Gastrocnemius medialis (tissue), 4 donors: ENCODE data around the gene LACTBL1.

Source experiments
- POLR2A ChIP-seq, 2 donors: fragments of 450-650 bp; IDR thresholded peaks; one replicate each; pipeline ENCODE4 v1.6.1; 2017; ENCODE audit warnings: antibody characterized with exemption in 2 of 2, mild to moderate bottlenecking in 2 of 2, moderate library complexity in 2 of 2
- TF ChIP-seq, protein P1 (sequence below), 5 experiments: fragments of 450-650 bp in 3 of 5; fragments of 200-600 bp in 2 of 5; sonication (generic) in 2 of 5; IDR thresholded peaks in 4 of 5; conservative IDR thresholded peaks in 1 of 5; 1 replicate in 4 of 5; 2 replicates in 1 of 5; pipeline ENCODE4 v1.5.1; 2016 to 2019; ENCODE audit warnings: antibody characterized with exemption in 5 of 5, mild to moderate bottlenecking in 3 of 5, moderate library complexity in 3 of 5

DNA sequence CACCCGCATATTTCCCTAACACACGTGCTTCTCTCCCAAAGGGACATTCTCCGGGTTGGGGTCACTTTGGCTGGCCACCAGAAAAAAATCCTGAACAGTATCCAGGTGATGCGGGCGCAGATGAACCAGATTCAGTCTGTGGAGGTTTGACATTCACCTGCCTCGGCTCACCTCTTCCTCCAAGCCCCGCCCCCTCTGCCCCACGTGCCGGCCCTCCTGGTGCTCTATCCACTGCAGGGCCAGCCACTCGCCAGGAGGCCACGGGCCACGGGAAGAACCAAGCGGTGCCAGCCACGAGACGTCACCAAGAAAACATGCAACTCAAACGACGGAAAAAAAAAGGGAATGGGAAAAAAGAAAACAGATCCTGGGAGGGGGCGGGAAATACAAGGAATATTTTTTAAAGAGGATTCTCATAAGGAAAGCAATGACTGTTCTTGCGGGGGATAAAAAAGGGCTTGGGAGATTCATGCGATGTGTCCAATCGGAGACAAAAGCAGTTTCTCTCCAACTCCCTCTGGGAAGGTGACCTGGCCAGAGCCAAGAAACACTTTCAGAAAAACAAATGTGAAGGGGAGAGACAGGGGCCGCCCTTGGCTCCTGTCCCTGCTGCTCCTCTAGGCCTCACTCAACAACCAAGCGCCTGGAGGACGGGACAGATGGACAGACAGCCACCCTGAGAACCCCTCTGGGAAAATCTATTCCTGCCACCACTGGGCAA lies 59.1 kb downstream of the LACTBL1 start:
- TF ChIP-seq POLR2A (IDR thresholded peaks at IDR 0.05) = no peak
- TF ChIP-seq, protein P1, sequence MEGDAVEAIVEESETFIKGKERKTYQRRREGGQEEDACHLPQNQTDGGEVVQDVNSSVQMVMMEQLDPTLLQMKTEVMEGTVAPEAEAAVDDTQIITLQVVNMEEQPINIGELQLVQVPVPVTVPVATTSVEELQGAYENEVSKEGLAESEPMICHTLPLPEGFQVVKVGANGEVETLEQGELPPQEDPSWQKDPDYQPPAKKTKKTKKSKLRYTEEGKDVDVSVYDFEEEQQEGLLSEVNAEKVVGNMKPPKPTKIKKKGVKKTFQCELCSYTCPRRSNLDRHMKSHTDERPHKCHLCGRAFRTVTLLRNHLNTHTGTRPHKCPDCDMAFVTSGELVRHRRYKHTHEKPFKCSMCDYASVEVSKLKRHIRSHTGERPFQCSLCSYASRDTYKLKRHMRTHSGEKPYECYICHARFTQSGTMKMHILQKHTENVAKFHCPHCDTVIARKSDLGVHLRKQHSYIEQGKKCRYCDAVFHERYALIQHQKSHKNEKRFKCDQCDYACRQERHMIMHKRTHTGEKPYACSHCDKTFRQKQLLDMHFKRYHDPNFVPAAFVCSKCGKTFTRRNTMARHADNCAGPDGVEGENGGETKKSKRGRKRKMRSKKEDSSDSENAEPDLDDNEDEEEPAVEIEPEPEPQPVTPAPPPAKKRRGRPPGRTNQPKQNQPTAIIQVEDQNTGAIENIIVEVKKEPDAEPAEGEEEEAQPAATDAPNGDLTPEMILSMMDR (IDR thresholded peaks at IDR 0.05 in 4 of 5, conservative IDR thresholded peaks at IDR 0.05 in 1 of 5) = no peak
